Thyroid gland (tissue), 4 donors: ENCODE measurements around the gene NLGN3. TPM values are rescaled to one million over a fixed set of nuclear protein-coding genes. Genes with fewer than 3 reads are reported as not detected.

ENCODE experiments used
- DNase-seq, 2 donors: peaks; one replicate each; pipeline ENCODE4 v3.0.0-alpha.2; 2019
- H3K27ac ChIP-seq, 3 donors: fragments of 200-600 bp; sonication (generic); 1 replicate in 2 of 3; 2 replicates in 1 of 3; pipeline ENCODE4 v1.5.1; 2016 to 2019; ENCODE audit warnings: mild to moderate bottlenecking in 1 of 3, moderate library complexity in 1 of 3
- H3K27me3 ChIP-seq: fragments of 200-600 bp; sonication (generic); one replicate; pipeline ENCODE4 v1.5.1; 2019
- H3K36me3 ChIP-seq, 2 donors: fragments of 200-600 bp; sonication (generic); one replicate each; pipeline ENCODE4 v1.5.1; 2016 to 2019
- H3K4me1 ChIP-seq, 2 donors: fragments of 200-600 bp; sonication (generic); one replicate each; pipeline ENCODE4 v1.5.1; 2017 to 2019
- H3K4me3 ChIP-seq, 3 donors: fragments of 200-600 bp; sonication (generic); replicated peaks in 1 of 3; 1 replicate in 2 of 3; 2 replicates in 1 of 3; pipeline ENCODE4 v1.5.1; 2016; ENCODE audit warnings: mild to moderate bottlenecking in 1 of 3
- H3K9me3 ChIP-seq: fragments of 200-600 bp; sonication (generic); one replicate; pipeline ENCODE4 v1.5.1; 2017
- POLR2A ChIP-seq, 2 donors: fragments of 450-650 bp; IDR thresholded peaks; one replicate each; pipeline ENCODE4 v1.6.1; 2017; ENCODE audit warnings: antibody characterized with exemption in 2 of 2, mild to moderate bottlenecking in 2 of 2, moderate library complexity in 1 of 2
- WGBS, 2 donors: methylation state at CpG; one replicate each; pipeline ENCODE4 v1.1.5; 2017; 5-methylcytosine and 5-hydroxymethylcytosine counted together
- intact Hi-C: fragments of 100-400 bp; cut with DNase I; formaldehyde crosslinking; loops from one replicate; pipeline ENCODE4 v1.15.1; 2023
- total RNA-seq, 4 donors: library from RNA; depleted of rRNA; stranded (reverse); fragments of >200 nt; gene quantifications; one replicate each; pipeline ENCODE4 v1.2.3, GENCODE V29; 2016
- TF ChIP-seq, protein P1 (sequence below), 6 experiments: fragments of 200-600 bp in 3 of 6; fragments of 450-650 bp in 3 of 6; sonication (generic) in 3 of 6; IDR thresholded peaks; one replicate each; pipeline ENCODE4 v1.5.1; 2016 to 2019; ENCODE audit warnings: antibody characterized with exemption in 6 of 6, mild to moderate bottlenecking in 2 of 6, inconsistent platforms in 1 of 6, moderate library complexity in 1 of 6

NLGN3 gene
- total RNA-seq, 4 donors from 2014 or later, result 0.13 to 0.46 (median 0.39) TPM

DNA sequence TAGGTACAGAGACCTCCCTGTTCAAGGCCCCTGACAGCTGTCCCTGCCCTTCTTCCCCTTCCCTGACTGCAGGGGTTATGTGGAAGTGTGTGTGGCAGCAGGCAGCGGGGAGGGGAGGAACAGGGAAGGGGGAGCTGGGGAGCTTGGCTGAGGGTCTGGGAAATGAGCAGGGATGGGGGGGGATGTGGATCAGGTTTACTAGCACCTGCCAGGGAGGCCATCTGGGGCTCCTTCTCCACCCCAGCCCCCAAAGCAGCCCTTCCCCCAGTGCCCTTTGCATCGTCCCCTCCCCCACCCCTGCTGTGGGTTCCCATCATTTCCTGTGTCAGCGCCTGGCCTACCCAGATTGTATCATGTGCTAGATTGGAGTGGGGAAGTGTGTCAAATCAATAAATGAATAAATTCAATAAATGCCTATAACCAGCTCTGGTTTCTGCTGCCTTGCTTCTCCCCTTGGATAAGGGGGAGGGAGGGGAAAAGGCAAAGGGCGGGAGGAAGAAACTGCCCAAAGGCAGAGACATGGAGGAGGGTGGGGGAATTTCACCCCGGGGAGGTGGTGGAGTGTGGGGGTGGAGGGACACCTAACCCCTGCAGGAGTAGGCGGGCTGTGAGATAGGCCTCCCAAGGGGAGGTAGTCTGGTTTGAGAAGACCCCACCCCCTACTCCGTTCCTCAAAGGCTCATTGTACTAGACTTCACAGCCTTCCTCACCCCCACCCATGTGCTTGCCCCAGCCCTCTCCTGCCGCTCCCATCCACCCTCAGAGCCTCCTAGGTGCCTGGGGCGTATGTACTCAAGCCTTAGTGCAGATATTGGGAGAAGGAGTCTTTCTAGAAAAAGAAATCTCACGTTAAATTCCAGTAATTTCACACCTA lies 41.3 kb upstream of the NLGN3 start:
- intact Hi-C loops, result no loop called here
- peak in 1 of 2 donors; percentile 5 for DNase-seq
- Histone ChIP-seq H3K27me3 (no peaks in the 10 kb centered on the region), H3K9me3 (no peaks in the 10 kb centered on the region), H3K36me3 (no peaks in the 10 kb centered on the region), H3K4me3 (no peak overlapping the region), H3K27ac (no peak overlapping the region), H3K4me1 (no peaks in the 10 kb centered on the region)
- no peak for TF ChIP-seq POLR2A (IDR thresholded peaks at IDR 0.05)
- TF ChIP-seq, protein P1, sequence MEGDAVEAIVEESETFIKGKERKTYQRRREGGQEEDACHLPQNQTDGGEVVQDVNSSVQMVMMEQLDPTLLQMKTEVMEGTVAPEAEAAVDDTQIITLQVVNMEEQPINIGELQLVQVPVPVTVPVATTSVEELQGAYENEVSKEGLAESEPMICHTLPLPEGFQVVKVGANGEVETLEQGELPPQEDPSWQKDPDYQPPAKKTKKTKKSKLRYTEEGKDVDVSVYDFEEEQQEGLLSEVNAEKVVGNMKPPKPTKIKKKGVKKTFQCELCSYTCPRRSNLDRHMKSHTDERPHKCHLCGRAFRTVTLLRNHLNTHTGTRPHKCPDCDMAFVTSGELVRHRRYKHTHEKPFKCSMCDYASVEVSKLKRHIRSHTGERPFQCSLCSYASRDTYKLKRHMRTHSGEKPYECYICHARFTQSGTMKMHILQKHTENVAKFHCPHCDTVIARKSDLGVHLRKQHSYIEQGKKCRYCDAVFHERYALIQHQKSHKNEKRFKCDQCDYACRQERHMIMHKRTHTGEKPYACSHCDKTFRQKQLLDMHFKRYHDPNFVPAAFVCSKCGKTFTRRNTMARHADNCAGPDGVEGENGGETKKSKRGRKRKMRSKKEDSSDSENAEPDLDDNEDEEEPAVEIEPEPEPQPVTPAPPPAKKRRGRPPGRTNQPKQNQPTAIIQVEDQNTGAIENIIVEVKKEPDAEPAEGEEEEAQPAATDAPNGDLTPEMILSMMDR (IDR thresholded peaks at IDR 0.05), result no peak
- WGBS, 2 donors, result 42 to 51% methylated on average over 6 to 10 of the region's 10 CpGs

DNA sequence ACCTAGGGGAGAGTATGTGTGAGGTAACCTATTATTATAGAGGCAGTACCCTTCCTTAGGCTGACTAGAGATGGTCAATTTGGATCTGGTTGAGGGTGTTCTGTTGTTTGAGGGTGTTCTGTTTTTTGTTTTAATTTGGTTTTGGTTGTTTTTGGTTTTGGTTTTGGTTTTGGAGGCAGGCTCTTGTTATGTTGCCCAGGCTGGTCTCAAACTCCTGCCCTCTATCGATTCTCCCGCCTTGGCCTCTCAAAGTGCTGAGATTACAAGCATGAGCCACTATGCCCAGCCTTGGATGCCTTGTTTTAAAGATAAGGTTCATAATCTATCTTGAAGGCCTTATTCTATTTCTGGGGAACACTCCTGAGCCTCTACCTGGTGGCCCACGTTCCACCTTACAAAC lies 39.0 kb upstream of the NLGN3 start:
- H3K36me3 ChIP-seq, result no peaks in the 10 kb centered on the region
- H3K27ac ChIP-seq, result no peak overlapping the region
- intact Hi-C loops, result no loop called here
- no peaks in the 10 kb centered on the region for H3K9me3 ChIP-seq
- WGBS, 2 donors, result 90 to 100% methylated on average over 3 of the region's 3 CpGs
- H3K4me1 ChIP-seq, result no peaks in the 10 kb centered on the region
- no peak for DNase-seq
- H3K27me3 ChIP-seq, result no peaks in the 10 kb centered on the region
- no peak overlapping the region for H3K4me3 ChIP-seq
- TF ChIP-seq, protein P1 (IDR thresholded peaks at IDR 0.05), result no peak
- no peak for TF ChIP-seq POLR2A (IDR thresholded peaks at IDR 0.05)

DNA sequence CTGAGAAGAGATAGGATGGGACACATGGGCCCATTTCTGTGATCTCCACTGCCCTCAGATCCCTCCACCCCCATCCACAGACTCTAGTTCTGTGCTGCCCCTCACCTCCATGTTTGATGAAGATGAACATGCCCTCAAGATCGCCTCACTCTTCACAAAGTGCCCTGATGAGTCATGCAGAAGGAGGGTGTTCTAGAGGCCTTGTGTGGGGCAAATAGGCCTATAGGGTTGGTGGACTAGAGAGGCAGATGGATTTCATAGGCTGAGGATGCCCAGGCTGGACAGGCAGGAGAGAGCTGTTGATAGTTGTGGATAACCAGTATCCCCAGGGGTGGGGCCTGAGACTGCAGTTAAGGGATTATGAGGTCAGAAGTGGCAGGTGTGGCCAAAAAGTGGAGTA lies 38.2 kb upstream of the NLGN3 start, which contains the start of gene CXorf65:
Gene CXorf65 (minus strand): TSS at position 314 of the 400 bp plus-strand sequence. CDS start 184 bp downstream, at position 130.
- intact Hi-C loops, result no loop called here
- 80 to 88% methylated on average over 1 of the region's 1 CpG for WGBS, 2 donors

DNA sequence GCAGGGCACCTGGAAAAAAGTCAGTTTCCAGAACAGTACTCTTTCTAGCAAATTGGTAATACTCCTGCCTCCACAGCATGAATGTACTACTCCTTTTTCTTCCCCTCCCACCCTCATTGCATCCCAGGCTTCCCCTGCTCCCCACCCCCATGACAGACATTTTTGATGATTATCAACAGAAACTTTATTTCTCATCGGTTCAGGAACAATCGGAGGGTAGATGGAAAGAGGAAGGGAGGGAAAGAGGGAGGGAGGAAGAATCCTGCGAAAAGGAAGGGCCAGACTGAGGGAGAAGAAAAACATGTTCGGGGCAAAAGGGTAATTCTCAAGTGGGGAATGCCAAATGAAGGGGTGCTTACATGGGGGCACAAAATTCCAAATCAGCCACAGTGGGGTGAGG lies 37.4 kb upstream of the NLGN3 start:
- Histone ChIP-seq H3K27me3 (no peaks in the 10 kb centered on the region), H3K9me3 (no peaks in the 10 kb centered on the region), H3K36me3 (no peaks in the 10 kb centered on the region), H3K4me1 (no peaks in the 10 kb centered on the region), H3K4me3 (no peak overlapping the region), H3K27ac (no peak overlapping the region)
- no peak for DNase-seq
- intact Hi-C loops, result no loop called here
- 75 to 79% methylated on average over 4 of the region's 4 CpGs for WGBS, 2 donors
- TF ChIP-seq, protein P1 (IDR thresholded peaks at IDR 0.05), result no peak
- TF ChIP-seq POLR2A (IDR thresholded peaks at IDR 0.05), result no peak

More for the DNA sequence above, 38.2 kb upstream of the NLGN3 start, which contains the start of gene CXorf65:
- no peak within 1 kb of the TSS for H3K27ac ChIP-seq
- H3K36me3 ChIP-seq, result no peaks in the 10 kb centered on the region
- TF ChIP-seq, protein P1 (IDR thresholded peaks at IDR 0.05), result no peak
- no peak for TF ChIP-seq POLR2A (IDR thresholded peaks at IDR 0.05)
- H3K27me3 ChIP-seq, result no peaks in the 10 kb centered on the region
- H3K4me3 ChIP-seq, result no peak within 1 kb of the TSS
- DNase-seq, result no peak
- no peaks in the 10 kb centered on the region for H3K9me3 ChIP-seq
- no peaks in the 10 kb centered on the region for H3K4me1 ChIP-seq

DNA sequence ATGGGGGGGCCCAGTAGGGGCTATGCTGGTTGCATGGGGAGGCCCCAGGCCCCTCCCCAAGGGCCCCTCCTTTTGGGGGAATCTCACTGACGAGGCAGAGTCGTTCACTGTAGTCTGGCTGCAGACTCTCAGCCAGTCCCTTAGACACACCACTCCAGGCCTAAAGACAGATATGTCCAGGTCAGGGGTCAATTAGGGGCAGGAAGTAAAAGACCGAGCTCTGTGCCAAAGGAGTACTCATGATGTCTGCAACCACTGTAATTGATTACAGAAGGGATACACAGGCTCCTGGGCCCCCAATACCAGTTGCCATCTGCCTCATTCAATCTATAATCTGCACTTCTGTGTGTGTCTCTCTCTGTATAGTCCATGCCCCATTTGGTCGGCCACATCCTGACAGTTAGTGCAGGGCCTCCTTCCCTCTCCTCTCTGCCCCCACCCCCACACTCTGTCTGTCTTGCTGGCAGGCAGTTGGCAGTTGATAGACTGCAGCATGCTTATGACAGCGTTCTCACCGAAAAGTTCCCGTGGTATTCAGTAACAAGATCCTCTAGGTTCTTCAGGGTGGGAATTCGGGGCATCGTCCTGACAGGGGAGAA lies 36.8 kb upstream of the NLGN3 start:
- H3K4me3 ChIP-seq, result no peak overlapping the region
- intact Hi-C loops, result no loop called here
- no peak for TF ChIP-seq POLR2A (IDR thresholded peaks at IDR 0.05)
- TF ChIP-seq, protein P1 (IDR thresholded peaks at IDR 0.05), result no peak
- H3K27me3 ChIP-seq, result no peaks in the 10 kb centered on the region
- DNase-seq, result no peak
- WGBS, 2 donors, result 43 to 55% methylated on average over 6 to 8 of the region's 9 CpGs
- H3K36me3 ChIP-seq, result no peaks in the 10 kb centered on the region
- H3K27ac ChIP-seq, result no peak overlapping the region
- H3K4me1 ChIP-seq, result no peaks in the 10 kb centered on the region
- H3K9me3 ChIP-seq, result no peaks in the 10 kb centered on the region
